Hepatocyte (in vitro differentiated cells): ENCODE data around the gene IGF2BP3. TPM values are rescaled to one million over a fixed set of nuclear protein-coding genes. Genes with fewer than 3 reads are reported as not detected.
"Not testable (repeated sequence)": the region's sequence is repeated elsewhere in the genome, so short reads cannot be mapped to it uniquely, and the experiment has no call there.

ENCODE experiments used
- DNase-seq: peaks from one replicate; pipeline ENCODE4 v3.0.0-alpha.2; 2016; ENCODE audit warnings: low spot score
- H2AFZ ChIP-seq: fragments of 200-600 bp; sonication (generic); 2 replicates; pipeline ENCODE4 v1.6.0; 2016; ENCODE audit warnings: antibody characterized with exemption, mild to moderate bottlenecking
- H3K27ac ChIP-seq: fragments of 200-600 bp; sonication (generic); 2 replicates; pipeline ENCODE4 v1.5.1; 2016; ENCODE audit warnings: mild to moderate bottlenecking
- H3K27me3 ChIP-seq: fragments of 200-600 bp; sonication (generic); 2 replicates; pipeline ENCODE4 v1.6.1; 2016
- H3K36me3 ChIP-seq: fragments of 200-600 bp; sonication (generic); replicated peaks from 2 replicates; pipeline ENCODE4 v1.5.1; 2016; ENCODE audit warnings: low read depth; ENCODE audit not compliant: insufficient read depth
- H3K4me1 ChIP-seq: fragments of 200-600 bp; sonication (generic); 2 replicates; pipeline ENCODE4 v1.5.1; 2016; ENCODE audit warnings: mild to moderate bottlenecking, moderate library complexity; ENCODE audit not compliant: insufficient read depth
- H3K4me2 ChIP-seq: fragments of 200-600 bp; sonication (generic); 2 replicates; pipeline ENCODE4 v1.6.0; 2016
- H3K4me3 ChIP-seq: fragments of 200-600 bp; sonication (generic); 2 replicates; pipeline ENCODE4 v1.5.1; 2016; ENCODE audit warnings: mild to moderate bottlenecking
- H3K79me2 ChIP-seq: fragments of 200-600 bp; sonication (generic); 2 replicates; pipeline ENCODE4 v1.6.0; 2017; ENCODE audit warnings: mild to moderate bottlenecking
- H3K9me2 ChIP-seq: fragments of 200-600 bp; sonication (generic); replicated peaks from 2 replicates; pipeline ENCODE4 v1.6.0; 2017; ENCODE audit warnings: mild to moderate bottlenecking; ENCODE audit not compliant: insufficient read depth
- H3K9me3 ChIP-seq: fragments of 200-600 bp; sonication (generic); 2 replicates; pipeline ENCODE4 v1.5.1; 2016; ENCODE audit warnings: low read depth, mild to moderate bottlenecking
- H4K20me1 ChIP-seq: fragments of 200-600 bp; sonication (generic); 2 replicates; pipeline ENCODE4 v1.6.0; 2016; ENCODE audit warnings: mild to moderate bottlenecking; ENCODE audit not compliant: insufficient read depth, poor library complexity, severe bottlenecking
- CTCF ChIP-seq: fragments of 200-600 bp; sonication (generic); IDR thresholded peaks from 2 replicates; pipeline ENCODE4 v1.5.1; 2016; ENCODE audit warnings: antibody characterized with exemption, mild to moderate bottlenecking; ENCODE audit not compliant: poor library complexity
- EZH2 ChIP-seq: fragments of 200-600 bp; sonication (generic); IDR thresholded peaks from 2 replicates; pipeline ENCODE4 v1.6.1; 2016; ENCODE audit warnings: antibody characterized with exemption, mild to moderate bottlenecking, borderline replicate concordance
- EZH2phosphoT487 ChIP-seq: fragments of 200-600 bp; sonication (generic); IDR thresholded peaks from one replicate; pipeline ENCODE4 v1.6.1; 2018; ENCODE audit warnings: antibody characterized with exemption, mild to moderate bottlenecking, low read depth, moderate library complexity; ENCODE audit not compliant: unreplicated experiment, severe bottlenecking
- WGBS: methylation state at CpG from one replicate; pipeline ENCODE4 v1.1.6; 2016; ENCODE audit warnings: low lambda C conversion rate; ENCODE audit errors: missing lambda C conversion rate; 5-methylcytosine and 5-hydroxymethylcytosine counted together
- polyA plus RNA-seq: library from polyadenylated mRNA; unstranded; fragments of >200 nt; fragmentation: Nextera tagmentation; extraction: Ambion mirVana; gene quantifications from 2 replicates; pipeline ENCODE4 v1.2.1, GENCODE V29; 2016
- total RNA-seq: library from RNA; depleted of rRNA; stranded (reverse); fragments of >200 nt; gene quantifications from 2 replicates; pipeline ENCODE4 v1.2.3, GENCODE V29; 2014

The IGF2BP3 gene
- total and polyA plus RNA-seq, 2 experiments from 2014 or later, result 28.9 to 73.1 TPM

GRCh38 chr7:23403970-23404369 lies 66.3 kb downstream of the IGF2BP3 start:
- no peaks in the 10 kb centered on the region for H3K9me3 ChIP-seq
- H3K4me3 ChIP-seq, result no peak overlapping the region
- H3K79me2 ChIP-seq, result peaks cover 68% of the 10 kb centered on the region
- H3K36me3 ChIP-seq, result no peaks in the 10 kb centered on the region
- TF ChIP-seq EZH2phosphoT487, result no peak
- TF ChIP-seq CTCF, result no peak
- no peak for TF ChIP-seq EZH2
- H3K27ac ChIP-seq, result no peak overlapping the region
- no peaks in the 10 kb centered on the region for H3K27me3 ChIP-seq
- H2AFZ ChIP-seq, result no peak overlapping the region
- no peak for DNase-seq
- H3K9me2 ChIP-seq, result no peaks in the 10 kb centered on the region
- H4K20me1 ChIP-seq, result peaks cover 2% of the 10 kb centered on the region
- over 99% methylated on average over 5 of the region's 5 CpGs for WGBS
- H3K4me2 ChIP-seq, result no peak overlapping the region
- H3K4me1 ChIP-seq, result peaks cover 12% of the 10 kb centered on the region

- not testable (repeated sequence) for H3K27me3 ChIP-seq, H3K4me3 ChIP-seq, H3K27ac ChIP-seq, H3K9me2 ChIP-seq, H3K9me3 ChIP-seq, H2AFZ ChIP-seq, H4K20me1 ChIP-seq, H3K4me2 ChIP-seq, H3K36me3 ChIP-seq, DNase-seq
- peaks cover 18% of the 10 kb centered on the region for H3K4me1 ChIP-seq
- peaks cover 62% of the 10 kb centered on the region for H3K79me2 ChIP-seq
- whole genome bisulfite sequencing, result 100% methylated on average over 2 of the region's 2 CpGs
Observed at GRCh38 chr7:23398090-23398489, 72.2 kb downstream of the IGF2BP3 start.

GRCh38 chr7:23397241-23397640 lies 73.0 kb downstream of the IGF2BP3 start:
- no peak overlapping the region for H3K27ac ChIP-seq
- H3K79me2 ChIP-seq, result peaks cover 65% of the 10 kb centered on the region
- H3K4me1 ChIP-seq, result peaks cover 18% of the 10 kb centered on the region
- H4K20me1 ChIP-seq, result peaks cover 3% of the 10 kb centered on the region
- TF ChIP-seq CTCF, result no peak
- no peak for TF ChIP-seq EZH2phosphoT487
- TF ChIP-seq EZH2, result no peak
- no peaks in the 10 kb centered on the region for H3K27me3 ChIP-seq
- no peak overlapping the region for H2AFZ ChIP-seq
- DNase-seq, result no peak
- H3K4me2 ChIP-seq, result no peak overlapping the region
- H3K36me3 ChIP-seq, result no peaks in the 10 kb centered on the region
- 93% methylated on average over 4 of the region's 4 CpGs for WGBS
- H3K9me2 ChIP-seq, result no peaks in the 10 kb centered on the region
- H3K9me3 ChIP-seq, result no peaks in the 10 kb centered on the region
- H3K4me3 ChIP-seq, result no peak overlapping the region

- WGBS, result 99% methylated on average over 3 of the region's 3 CpGs
- Histone ChIP-seq H3K79me2 (peaks cover 65% of the 10 kb centered on the region), H3K36me3 (no peaks in the 10 kb centered on the region), H3K4me1 (peaks cover 25% of the 10 kb centered on the region), H4K20me1 (peaks cover 3% of the 10 kb centered on the region), H3K9me2 (no peaks in the 10 kb centered on the region), H3K9me3 (no peaks in the 10 kb centered on the region), H2AFZ (no peak overlapping the region), H3K4me2 (no peak overlapping the region), H3K27me3 (no peaks in the 10 kb centered on the region), H3K27ac (no peak overlapping the region), H3K4me3 (no peak overlapping the region)
- no peak for DNase-seq
- TF ChIP-seq CTCF, result no peak
- TF ChIP-seq EZH2, result no peak
- no peak for TF ChIP-seq EZH2phosphoT487
Observed at GRCh38 chr7:23396222-23397015, 73.9 kb downstream of the IGF2BP3 start.
